Gastrocnemius medialis (tissue), 4 donors: ENCODE measurements around the gene HDHD5.

Source experiments
- CTCF ChIP-seq, 5 experiments: fragments of 450-650 bp in 3 of 5; fragments of 200-600 bp in 2 of 5; sonication (generic) in 2 of 5; IDR thresholded peaks in 4 of 5; conservative IDR thresholded peaks in 1 of 5; 1 replicate in 4 of 5; 2 replicates in 1 of 5; pipeline ENCODE4 v1.5.1; 2016 to 2019; ENCODE audit warnings: antibody characterized with exemption in 5 of 5, mild to moderate bottlenecking in 3 of 5, moderate library complexity in 3 of 5
- POLR2A ChIP-seq, 2 donors: fragments of 450-650 bp; IDR thresholded peaks; one replicate each; pipeline ENCODE4 v1.6.1; 2017; ENCODE audit warnings: antibody characterized with exemption in 2 of 2, mild to moderate bottlenecking in 2 of 2, moderate library complexity in 2 of 2

GRCh38 chr22:17115236-17115635, 43.8 kb downstream of the HDHD5 start:
- TF ChIP-seq POLR2A (IDR thresholded peaks at IDR 0.05) (no peak), CTCF (IDR thresholded peaks at IDR 0.05 in 4 of 5, conservative IDR thresholded peaks at IDR 0.05 in 1 of 5) (no peak)
